Stomach smooth muscle (tissue), 2 donors: ENCODE data around the gene ALDOB.
A peak's percentile ranks its signal among the peaks of the same experiment; 100 is the strongest.

Experiments
- H3K27ac ChIP-seq: one replicate; pipeline ENCODE4 v1.7.0; 2013; ENCODE audit warnings: mild to moderate bottlenecking, low read length, inconsistent platforms
- H3K27me3 ChIP-seq, 2 donors: one replicate each; pipeline ENCODE4 v1.7.0; 2013; ENCODE audit warnings: low read length in 2 of 2; ENCODE audit not compliant: insufficient read depth in 2 of 2, control insufficient read depth in 1 of 2
- H3K36me3 ChIP-seq, 2 donors: one replicate each; pipeline ENCODE4 v1.7.0; 2013; ENCODE audit warnings: low read length in 2 of 2; ENCODE audit not compliant: control insufficient read depth in 2 of 2, insufficient read depth in 2 of 2
- H3K4me1 ChIP-seq: one replicate; pipeline ENCODE4 v1.7.0; 2013; ENCODE audit warnings: low read length; ENCODE audit not compliant: control insufficient read depth, insufficient read depth
- H3K4me3 ChIP-seq, 2 donors: one replicate each; pipeline ENCODE4 v1.7.0; 2013; ENCODE audit warnings: low read length in 2 of 2
- H3K9ac ChIP-seq, 2 donors: one replicate each; pipeline ENCODE4 v1.7.0; 2013; ENCODE audit warnings: low read length in 2 of 2, mild to moderate bottlenecking in 1 of 2
- H3K9me3 ChIP-seq, 2 donors: one replicate each; pipeline ENCODE4 v1.7.0; 2013; ENCODE audit warnings: low read length in 2 of 2; ENCODE audit not compliant: control insufficient read depth in 2 of 2
- donor health status: healthy.
- donor health status: Pancreatic carcinoma.

Gene ALDOB

DNA sequence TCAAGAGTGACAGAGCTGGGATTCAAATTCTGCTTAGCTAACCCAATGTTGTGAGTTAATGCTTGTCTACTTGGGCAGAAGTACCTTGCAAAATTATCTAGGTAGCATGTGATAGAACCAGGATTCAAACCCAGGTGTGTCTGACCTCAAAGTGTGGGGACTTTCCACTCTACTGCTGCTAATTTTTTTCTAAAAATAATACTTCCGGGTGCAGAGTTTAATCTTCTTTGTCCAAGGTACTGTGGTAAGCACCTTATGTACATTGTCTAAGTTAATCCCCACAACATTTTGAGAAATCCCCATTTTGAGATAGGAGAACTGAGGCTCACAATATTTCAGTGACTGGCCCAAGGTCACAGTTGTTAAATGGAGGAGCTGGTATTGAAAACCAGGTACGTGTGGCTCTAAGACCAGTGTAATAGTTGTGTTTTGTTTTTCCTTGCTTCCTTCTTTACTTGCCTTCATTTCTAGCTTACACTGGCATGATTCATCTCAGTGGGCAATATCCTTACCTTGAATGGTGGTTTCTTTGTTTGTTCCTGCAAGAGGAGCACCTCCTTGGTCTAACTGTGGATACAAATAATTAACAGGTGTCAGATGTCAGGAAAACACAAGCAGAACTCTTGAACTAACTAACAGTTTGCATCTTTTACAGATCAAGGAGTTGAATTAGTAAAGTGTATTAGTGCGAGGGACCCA lies 7.5 kb downstream of the ALDOB start:
- Histone ChIP-seq H3K4me3 (no peak overlapping the region), H3K9me3 (no peaks in the 10 kb centered on the region), H3K9ac (no peak overlapping the region), H3K27me3 (no peaks in the 10 kb centered on the region), H3K4me1 (no peaks in the 10 kb centered on the region), H3K27ac (no peak overlapping the region), H3K36me3 (no peaks in the 10 kb centered on the region)

DNA sequence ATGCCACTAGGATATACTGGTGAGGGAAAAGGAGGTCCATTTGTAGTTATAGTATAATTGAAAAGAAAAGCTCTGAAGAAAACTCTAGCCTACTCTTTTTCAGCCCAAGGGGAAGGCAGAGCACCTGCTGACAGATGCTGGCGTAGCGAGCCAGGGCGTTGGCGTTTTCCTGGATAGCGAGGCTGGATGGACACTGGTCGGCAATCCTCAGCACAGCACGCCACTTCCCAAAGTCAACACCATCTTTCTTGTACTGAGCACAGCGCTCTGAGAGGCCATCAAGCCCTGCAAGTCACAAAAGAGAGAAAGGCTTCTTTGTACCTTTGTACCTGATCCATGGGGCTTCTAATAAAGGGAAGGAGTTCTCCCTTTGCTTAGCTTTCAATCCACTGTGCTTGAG lies 8.2 kb downstream of the ALDOB start:
- no peaks in the 10 kb centered on the region for H3K36me3 ChIP-seq
- no peak overlapping the region for H3K9ac ChIP-seq
- H3K9me3 ChIP-seq, result peaks cover 0 to 3% of the 10 kb centered on the region in 2 donors
- H3K27ac ChIP-seq, result no peak overlapping the region
- H3K4me3 ChIP-seq, result no peak overlapping the region
- H3K4me1 ChIP-seq, result no peaks in the 10 kb centered on the region
- H3K27me3 ChIP-seq, result no peaks in the 10 kb centered on the region

DNA sequence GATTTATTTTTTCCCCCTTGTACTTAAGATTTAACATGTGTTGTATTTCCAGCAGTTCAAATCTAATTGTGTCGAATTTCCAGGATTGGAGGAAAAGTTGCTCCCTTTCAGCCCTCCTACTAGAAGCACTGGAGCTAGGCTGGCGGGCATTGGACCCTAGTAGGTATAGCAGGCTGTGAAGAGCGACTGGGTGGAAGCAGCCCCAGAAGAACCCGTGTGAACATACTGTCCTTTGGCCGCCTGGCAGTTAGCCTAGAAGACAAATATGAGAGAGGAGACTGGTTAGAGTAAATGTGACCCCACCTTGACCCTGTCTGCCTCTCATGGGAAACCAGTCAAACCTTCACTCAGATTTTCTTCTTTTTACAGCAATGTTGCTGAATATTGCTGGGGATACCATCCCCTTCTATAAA lies 13.9 kb downstream of the ALDOB start:
- Histone ChIP-seq H3K9me3 (peaks cover 0 to 17% of the 10 kb centered on the region in 2 donors), H3K9ac (no peak overlapping the region), H3K4me3 (no peak overlapping the region), H3K27me3 (no peaks in the 10 kb centered on the region), H3K4me1 (no peaks in the 10 kb centered on the region), H3K27ac (no peak overlapping the region), H3K36me3 (no peaks in the 10 kb centered on the region)

DNA sequence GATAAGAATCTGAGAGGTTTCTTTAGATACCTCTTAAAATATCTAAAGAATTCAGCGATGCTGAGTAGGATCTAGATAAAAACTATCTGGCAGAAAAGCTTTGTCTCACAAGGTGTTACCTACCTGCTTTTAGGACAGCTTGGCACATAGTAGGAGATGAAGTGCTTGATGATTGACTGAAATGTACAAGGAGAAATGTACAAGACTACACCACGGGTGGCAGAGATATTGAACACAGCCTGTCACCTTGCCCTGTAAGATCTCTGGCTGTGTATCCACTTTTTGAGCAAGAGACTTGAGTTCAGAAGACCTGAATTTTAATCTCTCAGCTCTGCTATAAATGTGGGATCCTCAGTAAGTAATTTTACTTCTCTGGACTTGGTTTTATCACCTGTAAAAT lies 15.7 kb downstream of the ALDOB start:
- no peak overlapping the region for H3K4me3 ChIP-seq
- H3K4me1 ChIP-seq, result no peaks in the 10 kb centered on the region
- H3K36me3 ChIP-seq, result no peaks in the 10 kb centered on the region
- no peaks in the 10 kb centered on the region for H3K27me3 ChIP-seq
- H3K9me3 ChIP-seq, result peaks cover 8 to 25% of the 10 kb centered on the region in 2 donors
- no peak overlapping the region for H3K9ac ChIP-seq
- no peak overlapping the region for H3K27ac ChIP-seq

DNA sequence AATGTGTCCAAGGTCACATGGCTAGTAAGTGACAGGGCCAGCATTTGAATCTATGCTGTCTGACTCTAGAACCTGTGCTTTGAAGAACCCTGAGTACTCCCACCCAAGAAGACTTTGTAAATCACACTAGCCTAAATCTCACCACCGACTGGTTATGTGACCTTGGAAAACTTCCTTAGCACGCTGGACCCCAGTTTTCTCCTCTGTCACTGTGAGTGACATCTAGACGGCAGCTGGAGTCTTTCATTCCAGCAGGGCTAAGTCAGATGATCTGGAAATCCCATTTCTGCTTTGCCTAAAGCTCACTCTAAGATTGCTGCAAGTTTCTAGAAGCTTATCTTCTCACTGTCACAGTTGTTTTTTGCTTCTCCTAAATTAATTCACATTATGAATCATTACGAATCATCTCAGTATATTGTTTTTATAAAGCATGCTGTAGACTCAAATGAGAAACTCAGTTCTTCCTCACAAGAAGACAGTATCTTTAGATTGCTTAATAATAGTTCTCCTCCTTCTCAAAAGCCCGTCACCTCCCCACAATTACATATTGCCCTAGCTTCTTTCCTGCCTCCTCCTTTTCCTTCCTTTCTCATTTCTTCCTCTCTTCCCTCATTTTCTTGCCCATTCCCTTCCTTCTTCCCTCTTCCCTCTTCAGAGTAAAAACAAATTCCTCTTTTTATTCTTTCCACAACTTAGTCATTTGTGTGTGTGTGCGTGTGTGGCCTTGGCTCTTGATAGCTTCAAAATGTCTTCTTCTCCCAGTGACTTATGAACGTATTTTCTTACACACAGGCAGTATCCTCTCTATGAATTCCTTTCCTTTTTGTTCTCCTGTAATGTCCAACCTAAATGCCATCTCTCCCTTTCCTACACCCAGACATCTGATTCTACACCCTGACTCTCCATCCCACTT lies 16.8 kb downstream of the ALDOB start:
- H3K4me1 ChIP-seq, result no peaks in the 10 kb centered on the region

DNA sequence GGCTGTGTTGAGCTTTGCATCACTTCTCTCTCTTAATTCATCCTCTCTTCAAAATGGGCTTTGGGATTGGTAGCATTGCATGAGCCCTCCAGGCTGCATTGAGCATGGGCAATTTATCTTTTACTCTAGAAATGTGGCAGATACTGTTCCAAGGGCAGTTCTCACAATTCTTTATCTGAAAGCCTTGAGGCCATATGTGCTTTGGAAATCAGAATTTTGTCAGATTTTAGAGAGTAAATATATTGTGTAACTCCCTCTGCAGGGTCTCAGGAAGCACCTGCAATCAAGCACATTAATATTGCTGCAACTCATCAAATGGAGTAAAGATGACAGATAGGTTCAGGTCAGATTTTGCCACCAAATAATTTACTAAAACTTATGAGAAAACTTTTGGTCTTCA lies 17.6 kb downstream of the ALDOB start:
- Histone ChIP-seq H3K27me3 (no peaks in the 10 kb centered on the region), H3K27ac (no peak overlapping the region), H3K36me3 (no peaks in the 10 kb centered on the region), H3K9me3 (peaks cover 8 to 25% of the 10 kb centered on the region in 2 donors), H3K4me1 (no peaks in the 10 kb centered on the region), H3K9ac (no peak overlapping the region), H3K4me3 (no peak overlapping the region)

More for the DNA sequence above, 16.8 kb downstream of the ALDOB start:
- no peak overlapping the region for H3K9ac ChIP-seq
- no peaks in the 10 kb centered on the region for H3K27me3 ChIP-seq
- H3K4me3 ChIP-seq, result no peak overlapping the region
- no peak overlapping the region for H3K27ac ChIP-seq
- H3K36me3 ChIP-seq, result no peaks in the 10 kb centered on the region
- peaks cover 8 to 26% of the 10 kb centered on the region in 2 donors for H3K9me3 ChIP-seq

DNA sequence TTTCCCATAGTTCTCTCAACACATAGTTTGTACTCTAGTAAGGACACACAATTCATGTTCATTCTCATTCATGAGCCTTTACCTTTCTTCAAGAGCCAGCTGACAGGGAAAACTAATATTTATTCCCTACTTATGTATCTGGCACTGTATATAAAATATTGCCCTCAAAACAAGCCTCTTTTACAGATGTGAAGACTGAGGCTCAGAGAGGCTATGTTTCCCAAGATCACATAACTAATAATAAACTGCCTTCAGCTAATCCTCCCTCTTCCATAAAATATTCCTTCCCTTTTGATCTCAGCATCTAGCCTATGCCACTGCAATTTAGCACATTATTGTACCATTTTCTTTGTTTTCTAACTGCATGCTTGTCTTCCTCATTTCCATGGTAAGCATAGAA lies 18.2 kb downstream of the ALDOB start:
- no peak overlapping the region for H3K27ac ChIP-seq
- no peak overlapping the region for H3K4me3 ChIP-seq
- H3K9me3 ChIP-seq, result peaks cover 8 to 26% of the 10 kb centered on the region in 2 donors
- H3K9ac ChIP-seq, result no peak overlapping the region
- no peaks in the 10 kb centered on the region for H3K4me1 ChIP-seq
- H3K27me3 ChIP-seq, result no peaks in the 10 kb centered on the region
- no peaks in the 10 kb centered on the region for H3K36me3 ChIP-seq

DNA sequence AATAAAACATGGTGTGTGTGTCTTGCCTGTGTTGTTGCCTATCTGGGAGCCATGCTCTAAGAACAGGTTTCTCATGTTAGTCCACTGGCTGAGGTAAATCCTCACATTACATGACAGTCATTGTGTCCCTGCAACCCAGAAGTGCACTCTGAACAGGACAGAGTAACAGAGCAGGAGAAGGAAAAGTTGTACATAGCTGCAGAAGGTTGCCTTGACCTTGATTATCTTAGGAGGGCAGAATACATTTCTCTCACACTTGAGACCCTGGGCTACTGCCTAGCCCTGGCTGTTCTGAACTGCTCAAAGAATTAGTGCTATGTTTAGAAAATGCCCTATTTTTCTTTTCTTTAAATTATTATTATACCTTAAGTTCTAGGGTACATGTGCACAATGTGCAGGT lies 20.0 kb downstream of the ALDOB start:
- Histone ChIP-seq H3K27me3 (no peaks in the 10 kb centered on the region), H3K9me3 (peaks cover 11 to 33% of the 10 kb centered on the region in 2 donors), H3K27ac (no peak overlapping the region), H3K36me3 (no peaks in the 10 kb centered on the region), H3K4me1 (no peaks in the 10 kb centered on the region), H3K4me3 (no peak overlapping the region), H3K9ac (no peak overlapping the region)

DNA sequence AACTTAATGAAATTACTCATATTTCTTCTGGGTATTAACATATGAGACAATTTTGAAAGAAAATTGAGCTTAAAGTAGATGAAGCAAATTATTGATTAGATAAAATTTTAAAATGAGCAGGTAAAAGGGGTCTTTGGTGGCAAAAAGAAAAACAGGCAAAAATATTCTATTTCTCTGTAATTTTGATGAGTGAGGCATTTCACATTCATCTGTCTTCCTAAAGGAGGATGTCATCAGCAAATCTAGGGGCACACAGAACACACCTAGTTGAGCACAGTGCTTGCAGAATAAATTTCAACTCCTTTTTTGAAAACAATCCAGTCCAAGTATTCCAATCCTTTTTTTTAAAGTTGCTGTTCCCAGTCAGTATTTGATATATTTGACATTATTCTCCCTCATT lies 20.7 kb downstream of the ALDOB start:
- Histone ChIP-seq H3K27me3 (no peaks in the 10 kb centered on the region), H3K4me3 (no peak overlapping the region), H3K4me1 (no peaks in the 10 kb centered on the region), H3K9ac (no peak overlapping the region), H3K27ac (no peak overlapping the region), H3K9me3 (peaks cover 18 to 37% of the 10 kb centered on the region in 2 donors), H3K36me3 (no peaks in the 10 kb centered on the region)

DNA sequence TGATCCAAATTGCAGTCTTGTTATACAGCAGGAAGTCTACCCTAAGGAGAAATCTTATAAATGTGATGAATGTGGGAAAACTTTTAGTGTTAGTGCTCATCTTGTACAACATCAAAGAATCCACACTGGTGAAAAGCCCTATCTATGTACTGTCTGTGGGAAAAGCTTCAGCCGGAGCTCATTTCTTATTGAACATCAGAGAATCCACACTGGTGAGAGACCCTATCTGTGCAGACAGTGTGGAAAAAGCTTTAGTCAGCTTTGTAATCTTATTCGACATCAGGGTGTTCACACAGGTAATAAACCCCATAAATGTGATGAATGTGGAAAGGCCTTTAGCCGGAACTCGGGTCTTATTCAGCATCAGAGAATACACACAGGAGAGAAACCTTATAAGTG lies 26.5 kb downstream of the ALDOB start:
- no peaks in the 10 kb centered on the region for H3K4me1 ChIP-seq
- H3K36me3 ChIP-seq, result peaks cover 37 to 43% of the 10 kb centered on the region in 2 donors
- no peak overlapping the region for H3K9ac ChIP-seq
- H3K27ac ChIP-seq, result no peak overlapping the region
- H3K27me3 ChIP-seq, result no peaks in the 10 kb centered on the region
- H3K4me3 ChIP-seq, result peak overlapping the region in 1 of 2 donors; percentile 1
- H3K9me3 ChIP-seq, result peaks cover 43 to 57% of the 10 kb centered on the region in 2 donors
